ENCODE data around the gene AP3M1.

DNA sequence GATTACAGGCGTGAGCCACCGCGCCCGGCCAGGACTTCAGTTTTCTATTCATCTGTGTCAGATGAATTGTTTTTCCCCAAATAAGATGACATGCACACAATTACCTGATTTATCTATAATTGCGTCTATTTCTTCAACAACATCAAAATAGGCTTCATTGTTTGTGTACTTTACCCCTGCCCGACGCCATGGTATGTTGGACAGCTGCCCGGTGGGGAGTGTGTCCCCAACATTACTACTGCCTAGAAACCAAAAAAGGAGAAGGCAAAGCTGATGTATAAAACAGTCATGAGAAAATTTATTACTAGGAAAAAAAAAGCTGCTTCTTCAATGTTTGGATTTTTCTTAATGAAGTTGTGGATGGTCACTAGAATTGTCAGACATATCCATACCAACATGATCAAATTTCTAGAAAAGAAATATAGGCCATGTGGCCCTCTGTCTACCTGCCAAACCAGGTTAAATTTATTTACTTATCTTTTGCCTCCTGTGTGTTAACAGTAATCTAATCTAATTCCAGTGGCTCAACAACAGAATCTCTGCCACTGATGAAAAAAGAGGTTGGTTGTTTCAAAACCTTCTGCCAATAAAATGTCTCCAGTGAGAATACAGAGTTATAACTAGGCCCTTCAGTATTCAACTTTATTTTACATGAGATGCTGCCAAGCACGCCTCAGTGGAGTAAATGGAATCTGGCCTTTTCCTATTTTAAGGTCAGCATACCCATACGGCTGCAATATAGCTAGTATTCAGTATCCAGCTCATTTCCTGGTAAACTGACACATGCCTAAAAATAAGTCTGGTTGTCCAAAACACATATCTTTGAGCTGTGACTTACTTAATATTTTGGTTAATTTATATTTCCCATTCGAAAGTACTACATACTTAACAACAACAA is 16.5 kb downstream of the AP3M1 start:
- TF ChIP-seq, protein P1, sequence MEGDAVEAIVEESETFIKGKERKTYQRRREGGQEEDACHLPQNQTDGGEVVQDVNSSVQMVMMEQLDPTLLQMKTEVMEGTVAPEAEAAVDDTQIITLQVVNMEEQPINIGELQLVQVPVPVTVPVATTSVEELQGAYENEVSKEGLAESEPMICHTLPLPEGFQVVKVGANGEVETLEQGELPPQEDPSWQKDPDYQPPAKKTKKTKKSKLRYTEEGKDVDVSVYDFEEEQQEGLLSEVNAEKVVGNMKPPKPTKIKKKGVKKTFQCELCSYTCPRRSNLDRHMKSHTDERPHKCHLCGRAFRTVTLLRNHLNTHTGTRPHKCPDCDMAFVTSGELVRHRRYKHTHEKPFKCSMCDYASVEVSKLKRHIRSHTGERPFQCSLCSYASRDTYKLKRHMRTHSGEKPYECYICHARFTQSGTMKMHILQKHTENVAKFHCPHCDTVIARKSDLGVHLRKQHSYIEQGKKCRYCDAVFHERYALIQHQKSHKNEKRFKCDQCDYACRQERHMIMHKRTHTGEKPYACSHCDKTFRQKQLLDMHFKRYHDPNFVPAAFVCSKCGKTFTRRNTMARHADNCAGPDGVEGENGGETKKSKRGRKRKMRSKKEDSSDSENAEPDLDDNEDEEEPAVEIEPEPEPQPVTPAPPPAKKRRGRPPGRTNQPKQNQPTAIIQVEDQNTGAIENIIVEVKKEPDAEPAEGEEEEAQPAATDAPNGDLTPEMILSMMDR (IDR thresholded peaks at IDR 0.05), result no peak
- no peak for TF ChIP-seq POLR2A (IDR thresholded peaks at IDR 0.05)

Measured in thyroid gland (tissue), 4 donors.